CD4-positive, alpha-beta T cell (primary cell): ENCODE measurements around the gene SYNRG. TPM values are rescaled to one million over a fixed set of nuclear protein-coding genes. Genes with fewer than 3 reads are reported as not detected.

ENCODE experiments used
- ATAC-seq: fragments of 200-7000 bp; cut with Tn5 transposase; one replicate; pipeline ENCODE4 v1.10.0; 2022; ENCODE audit warnings: mild to moderate bottlenecking; ENCODE audit not compliant: poor library complexity
- CTCF ChIA-PET: fragments of 350-600 bp; sonication (Branson Sonifier 250); formaldehyde crosslinking; loops from one replicate; lab custom pipeline; 2021; ENCODE audit warnings: antibody characterized with exemption, inconsistent platforms; lab: Charles Lee
- POLR2A ChIA-PET: fragments of 350-600 bp; sonication (Branson Sonifier 250); formaldehyde crosslinking; loops from one replicate; lab custom pipeline; 2021; ENCODE audit warnings: antibody characterized with exemption, inconsistent platforms; lab: Charles Lee
- DNase-seq, 14 experiments: peaks; one replicate each; pipeline ENCODE4 v3.0.0-alpha.2; 2013 to 2020; ENCODE audit warnings: mixed read lengths in 2 of 14
- H3K27ac ChIP-seq, 2 donors: one replicate each; pipeline versions ENCODE4 v1.5.1 to v1.7.0; 2013; ENCODE audit warnings: low read length in 2 of 2, low read depth in 1 of 2, mild to moderate bottlenecking in 1 of 2
- H3K27me3 ChIP-seq, 2 experiments: 1 replicate in 1 of 2; 2 replicates in 1 of 2; pipeline versions ENCODE4 v1.6.1 to v1.7.0; 2013; ENCODE audit warnings: low read length in 2 of 2, control low read depth in 1 of 2, mild to moderate bottlenecking in 1 of 2, moderate library complexity in 1 of 2; ENCODE audit not compliant: insufficient read depth in 2 of 2, control insufficient read depth in 1 of 2
- H3K36me3 ChIP-seq: one replicate; pipeline ENCODE4 v1.6.1; 2013; ENCODE audit warnings: low read length, control low read depth; ENCODE audit not compliant: insufficient read depth
- H3K4me1 ChIP-seq: one replicate; pipeline ENCODE4 v1.6.1; 2013; ENCODE audit warnings: low read length, control low read depth; ENCODE audit not compliant: insufficient read depth
- H3K4me3 ChIP-seq: one replicate; pipeline ENCODE4 v1.5.1; 2013; ENCODE audit warnings: mild to moderate bottlenecking, low read length, moderate library complexity
- H3K9me3 ChIP-seq, 2 experiments: 1 replicate in 1 of 2; 2 replicates in 1 of 2; pipeline versions ENCODE4 v1.6.1 to v1.7.0; 2013; ENCODE audit warnings: low read length in 2 of 2, mild to moderate bottlenecking in 2 of 2, control low read depth in 1 of 2, moderate library complexity in 1 of 2; ENCODE audit not compliant: control insufficient read depth in 1 of 2, insufficient read depth in 1 of 2
- H3K27ac Mint-ChIP-seq: one replicate; pipeline ENCODE4 v1.8.0; 2020; ENCODE audit warnings: mixed read lengths
- H3K27me3 Mint-ChIP-seq: one replicate; pipeline ENCODE4 v1.8.0; 2021; ENCODE audit warnings: mixed read lengths
- H3K36me3 Mint-ChIP-seq: one replicate; pipeline ENCODE4 v1.8.0; 2021; ENCODE audit warnings: low read depth, mixed read lengths
- H3K4me1 Mint-ChIP-seq: one replicate; pipeline ENCODE4 v1.8.0; 2021; ENCODE audit warnings: low read depth, mixed read lengths
- H3K4me3 Mint-ChIP-seq: one replicate; pipeline ENCODE4 v1.8.0; 2020; ENCODE audit warnings: mild to moderate bottlenecking, mixed read lengths
- H3K9me3 Mint-ChIP-seq: one replicate; pipeline ENCODE4 v1.8.0; 2020; ENCODE audit warnings: mixed read lengths
- CTCF ChIP-seq: fragments of 200-600 bp; IDR thresholded peaks from one replicate; pipeline ENCODE4 v1.8.0; 2022; ENCODE audit warnings: antibody characterized with exemption, mild to moderate bottlenecking
- intact Hi-C, 2 experiments: fragments of 100-400 bp; cut with DNase I in 1 of 2; cut with micrococcal nuclease in 1 of 2; formaldehyde crosslinking; loops; one replicate each; pipeline versions ENCODE4 v1.15.1 to v1.9.0; 2023 to 2025; cut with DNase I, micrococcal nuclease
- total RNA-seq, 174 experiments: library from RNA in 2 of 174; stranded (reverse) in 2 of 174; gene quantifications; one replicate each; pipeline ENCODE4 v1.2.3 and lab custom pipeline; 2021 to 2026

SYNRG gene
- total RNA-seq, 2 experiments from 2014 or later = 40.0 to 45.8 TPM

DNA sequence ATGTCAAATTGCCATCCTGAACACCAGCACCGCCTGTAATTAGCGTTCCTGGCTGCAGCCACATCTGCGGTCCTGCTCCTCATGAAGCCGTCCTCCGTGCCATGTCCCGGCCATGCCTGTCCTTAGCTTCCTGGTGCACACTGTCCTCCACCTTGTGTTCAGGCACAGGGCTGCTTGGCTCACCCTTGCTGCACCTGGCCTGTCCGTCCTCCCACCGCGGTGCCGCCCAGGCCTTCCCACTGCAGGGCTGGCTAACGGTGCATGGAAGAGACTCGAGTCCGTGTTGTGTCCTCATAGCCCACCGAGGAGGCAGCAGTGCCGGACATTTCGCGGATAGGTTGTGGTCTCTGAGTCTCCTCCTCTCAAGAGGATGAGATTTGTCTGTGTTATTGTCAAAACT lies 99.2 kb downstream of the SYNRG start:
- Mint-ChIP-seq H3K4me1 (peaks cover 14% of the 10 kb centered on the region), H3K27ac (peak overlapping the region; percentile 84), H3K9me3 (no peaks in the 10 kb centered on the region), H3K36me3 (peaks cover 16% of the 10 kb centered on the region), H3K4me3 (no peak overlapping the region), H3K27me3 (no peaks in the 10 kb centered on the region)
- Histone ChIP-seq H3K27ac (no peak overlapping the region), H3K36me3 (peaks cover 25% of the 10 kb centered on the region), H3K9me3 (no peaks in the 10 kb centered on the region), H3K4me3 (no peak overlapping the region), H3K27me3 (no peaks in the 10 kb centered on the region), H3K4me1 (peaks cover 9% of the 10 kb centered on the region)
- DNase-seq (no peak), ATAC-seq (no peak)
- TF ChIP-seq CTCF = no peak
- CTCF ChIA-PET = no interaction called here
- intact Hi-C loops = no loop called here
- POLR2A ChIA-PET = interaction anchor here (0.9 kb wide), 1 partner anchor 9 kb away, joined by 3 read pairs; no protein-coding TSS in a partner anchor

- H3K27ac ChIP-seq = no peak overlapping the region
- Mint-ChIP-seq H3K9me3 (no peaks in the 10 kb centered on the region), H3K27ac (no peak overlapping the region), H3K27me3 (no peaks in the 10 kb centered on the region), H3K36me3 (no peaks in the 10 kb centered on the region), H3K4me3 (no peak overlapping the region), H3K4me1 (peaks cover 14% of the 10 kb centered on the region)
- peaks cover 9% of the 10 kb centered on the region for H3K4me1 ChIP-seq
- H3K9me3 ChIP-seq = no peaks in the 10 kb centered on the region
- POLR2A ChIA-PET = no interaction called here
- intact Hi-C loops = no loop called here
- no peaks in the 10 kb centered on the region for H3K27me3 ChIP-seq
- CTCF ChIA-PET = no interaction called here
- H3K4me3 ChIP-seq = no peak overlapping the region
- H3K36me3 ChIP-seq = peaks cover under 1% of the 10 kb centered on the region
- no peak for TF ChIP-seq CTCF
- ATAC-seq = no peak
- DNase-seq = no peak
Observed at GRCh38 chr17:37507111-37507510, 102.1 kb downstream of the SYNRG start.

- intact Hi-C loops = no loop called here
- no peak overlapping the region for H3K27ac Mint-ChIP-seq
Observed at GRCh38 chr17:37506678-37507077, 102.5 kb downstream of the SYNRG start.

More at GRCh38 chr17:37506678-37507077, 102.5 kb downstream of the SYNRG start:
- CTCF ChIA-PET = no interaction called here
- H3K4me3 ChIP-seq = no peak overlapping the region
- no peaks in the 10 kb centered on the region for H3K36me3 Mint-ChIP-seq
- no peaks in the 10 kb centered on the region for H3K9me3 ChIP-seq
- ATAC-seq = peak; percentile 73
- H3K4me1 ChIP-seq = peaks cover 9% of the 10 kb centered on the region
- peaks cover 14% of the 10 kb centered on the region for H3K4me1 Mint-ChIP-seq
- no peak overlapping the region for H3K4me3 Mint-ChIP-seq
- DNase-seq = peak in 3 of 14 experiments; percentile 9 to 36 (median 20)
- peak; percentile 19 for TF ChIP-seq CTCF
- no peaks in the 10 kb centered on the region for H3K27me3 Mint-ChIP-seq
- no peak overlapping the region for H3K27ac ChIP-seq
- POLR2A ChIA-PET = no interaction called here
- H3K27me3 ChIP-seq = no peaks in the 10 kb centered on the region
- H3K36me3 ChIP-seq = no peaks in the 10 kb centered on the region
- H3K9me3 Mint-ChIP-seq = no peaks in the 10 kb centered on the region
